PC-3 (cell line): ENCODE measurements around the gene C20orf96. TPM values are rescaled to one million over a fixed set of nuclear protein-coding genes. Genes with fewer than 3 reads are reported as not detected.

Experiments used
- ATAC-seq: fragments of 200-7000 bp; cut with Tn5 transposase; 2 replicates; pipeline ENCODE4 v1.9.1; 2020; ENCODE audit warnings: mild to moderate bottlenecking, moderate library complexity
- BruUV-seq: library from RNA; stranded (reverse); fragments of 400-500 nt; replicated peaks from 2 replicates; lab custom pipeline; 2021; lab: Mats Ljungman, UMichigan
- CTCF ChIA-PET: fragments of 300-600 bp; sonication (Branson Sonifier 250); formaldehyde crosslinking; loops from one replicate; lab custom pipeline; 2022; ENCODE audit warnings: antibody characterized with exemption; lab: Charles Lee
- POLR2A ChIA-PET: fragments of 300-600 bp; sonication (Branson Sonifier 250); formaldehyde crosslinking; loops from one replicate; lab custom pipeline; 2022; ENCODE audit warnings: antibody characterized with exemption; ENCODE audit not compliant: unreplicated experiment; lab: Charles Lee
- DNase-seq: peaks from one replicate; pipeline ENCODE4 v3.0.0-alpha.2; 2015
- H2AFZ ChIP-seq: fragments of 300-600 bp; sonication (generic); 2 replicates; pipeline ENCODE4 v1.6.0; 2016; ENCODE audit warnings: antibody characterized with exemption, low read length
- H3F3A ChIP-seq: fragments of 300-600 bp; sonication (generic); one replicate; pipeline ENCODE4 v1.6.0; 2017; ENCODE audit warnings: antibody characterized with exemption, low read length, control low read depth, mild to moderate bottlenecking; ENCODE audit not compliant: unreplicated experiment
- H3K27ac ChIP-seq: fragments of 300-600 bp; sonication (generic); 2 replicates; pipeline ENCODE4 v1.5.1; 2016; ENCODE audit warnings: mild to moderate bottlenecking, low read length
- H3K27me3 ChIP-seq: fragments of 300-600 bp; sonication (generic); 2 replicates; pipeline ENCODE4 v1.6.1; 2016; ENCODE audit warnings: low read length, mixed read lengths
- H3K36me3 ChIP-seq: fragments of 300-600 bp; sonication (generic); 2 replicates; pipeline ENCODE4 v1.6.1; 2016; ENCODE audit warnings: low read depth, mixed run types, low read length, mixed read lengths
- H3K4me1 ChIP-seq: fragments of 300-600 bp; sonication (generic); 2 replicates; pipeline ENCODE4 v1.5.1; 2016; ENCODE audit warnings: low read length; ENCODE audit not compliant: insufficient read depth
- H3K4me2 ChIP-seq: fragments of 300-600 bp; sonication (generic); 2 replicates; pipeline ENCODE4 v1.6.0; 2016; ENCODE audit warnings: low read length
- H3K4me3 ChIP-seq: fragments of 300-600 bp; sonication (generic); 2 replicates; pipeline ENCODE4 v1.5.1; 2016; ENCODE audit warnings: mild to moderate bottlenecking, low read length, mixed read lengths
- H3K79me2 ChIP-seq: fragments of 300-600 bp; sonication (generic); 2 replicates; pipeline ENCODE4 v1.6.1; 2017; ENCODE audit warnings: low read length, mixed read lengths
- H3K9ac ChIP-seq: fragments of 300-600 bp; sonication (generic); 2 replicates; pipeline ENCODE4 v1.6.0; 2016; ENCODE audit warnings: mild to moderate bottlenecking, low read length
- H3K9me2 ChIP-seq: fragments of 300-600 bp; sonication (generic); replicated peaks from 2 replicates; pipeline ENCODE4 v1.6.1; 2016; ENCODE audit warnings: mixed run types, low read length, mixed read lengths
- H3K9me3 ChIP-seq: fragments of 300-600 bp; sonication (generic); 2 replicates; pipeline ENCODE4 v1.6.1; 2016; ENCODE audit warnings: low read length, mixed read lengths
- H4K20me1 ChIP-seq: fragments of 300-600 bp; sonication (generic); 2 replicates; pipeline ENCODE4 v1.6.1; 2016; ENCODE audit warnings: low read length, mixed read lengths
- EZH2 ChIP-seq: fragments of 300-600 bp; sonication (generic); IDR thresholded peaks from one replicate; pipeline ENCODE4 v1.6.1; 2017; ENCODE audit warnings: antibody characterized with exemption, mild to moderate bottlenecking, low read length; ENCODE audit not compliant: unreplicated experiment
- EZH2phosphoT487 ChIP-seq: fragments of 300-600 bp; sonication (generic); IDR thresholded peaks from 2 replicates; pipeline ENCODE4 v1.6.1; 2018; ENCODE audit warnings: mild to moderate bottlenecking, antibody characterized with exemption, low read length, borderline replicate concordance
- intact Hi-C: fragments of 100-400 bp; cut with micrococcal nuclease; formaldehyde crosslinking; loops from 2 replicates; pipeline ENCODE4 v1.9.0; 2023
- total RNA-seq: library from RNA; depleted of rRNA; stranded (reverse); fragments of >200 nt; gene quantifications from 2 replicates; pipeline ENCODE4 v1.2.3, GENCODE V29; 2014
- TF ChIP-seq, protein P1 (sequence below): fragments of 300-600 bp; sonication (generic); conservative IDR thresholded peaks from 2 replicates; pipeline ENCODE4 v1.5.1; 2017; ENCODE audit warnings: antibody characterized with exemption, low read depth, mild to moderate bottlenecking, low read length

Gene C20orf96
- total RNA-seq, 1 experiment from 2014 or later = 3.4 TPM

GRCh38 chr20:278607-279571, 11.7 kb downstream of the C20orf96 start:
- ChIA-PET CTCF (no interaction called here), POLR2A (no interaction called here)
- Histone ChIP-seq H3K9me3 (no peaks in the 10 kb centered on the region), H3K27me3 (no peaks in the 10 kb centered on the region), H4K20me1 (no peaks in the 10 kb centered on the region), H3K4me2 (no peak overlapping the region), H3K9me2 (no peaks in the 10 kb centered on the region), H3K27ac (no peak overlapping the region), H3K9ac (no peak overlapping the region), H2AFZ (no peak overlapping the region), H3K79me2 (no peaks in the 10 kb centered on the region), H3K36me3 (peaks cover 11% of the 10 kb centered on the region), H3F3A (no peaks in the 10 kb centered on the region), H3K4me3 (no peak overlapping the region), H3K4me1 (no peaks in the 10 kb centered on the region)
- ATAC-seq (no peak), DNase-seq (no peak)
- TF ChIP-seq EZH2phosphoT487 = no peak
- TF ChIP-seq, protein P1, sequence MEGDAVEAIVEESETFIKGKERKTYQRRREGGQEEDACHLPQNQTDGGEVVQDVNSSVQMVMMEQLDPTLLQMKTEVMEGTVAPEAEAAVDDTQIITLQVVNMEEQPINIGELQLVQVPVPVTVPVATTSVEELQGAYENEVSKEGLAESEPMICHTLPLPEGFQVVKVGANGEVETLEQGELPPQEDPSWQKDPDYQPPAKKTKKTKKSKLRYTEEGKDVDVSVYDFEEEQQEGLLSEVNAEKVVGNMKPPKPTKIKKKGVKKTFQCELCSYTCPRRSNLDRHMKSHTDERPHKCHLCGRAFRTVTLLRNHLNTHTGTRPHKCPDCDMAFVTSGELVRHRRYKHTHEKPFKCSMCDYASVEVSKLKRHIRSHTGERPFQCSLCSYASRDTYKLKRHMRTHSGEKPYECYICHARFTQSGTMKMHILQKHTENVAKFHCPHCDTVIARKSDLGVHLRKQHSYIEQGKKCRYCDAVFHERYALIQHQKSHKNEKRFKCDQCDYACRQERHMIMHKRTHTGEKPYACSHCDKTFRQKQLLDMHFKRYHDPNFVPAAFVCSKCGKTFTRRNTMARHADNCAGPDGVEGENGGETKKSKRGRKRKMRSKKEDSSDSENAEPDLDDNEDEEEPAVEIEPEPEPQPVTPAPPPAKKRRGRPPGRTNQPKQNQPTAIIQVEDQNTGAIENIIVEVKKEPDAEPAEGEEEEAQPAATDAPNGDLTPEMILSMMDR = no peak
- no peak for TF ChIP-seq EZH2
- intact Hi-C loops = no loop called here
- no TSS peak for BruUV-seq

DNA sequence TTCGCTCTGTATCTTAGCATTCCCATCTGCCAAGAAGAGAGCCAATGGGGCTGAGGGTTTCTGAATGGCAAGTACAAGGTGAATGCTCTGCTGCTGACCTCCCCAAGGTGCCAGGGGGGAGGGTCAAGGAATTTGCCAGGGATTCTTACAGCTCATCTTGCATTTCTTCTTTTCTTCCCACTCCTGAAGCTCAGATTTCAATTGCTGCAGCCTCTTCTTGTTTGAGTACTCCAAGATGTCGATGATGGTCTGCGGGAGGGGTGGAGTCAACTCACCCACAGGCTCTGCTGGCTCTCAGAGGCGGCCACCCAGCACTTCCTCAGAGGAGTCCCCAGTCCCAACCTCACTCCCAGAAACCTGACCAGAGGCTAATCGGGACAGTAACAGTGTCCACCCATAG, 12.4 kb downstream of the C20orf96 start:
- Histone ChIP-seq H3K27me3 (no peaks in the 10 kb centered on the region), H3F3A (no peaks in the 10 kb centered on the region), H3K36me3 (peaks cover 11% of the 10 kb centered on the region), H4K20me1 (no peaks in the 10 kb centered on the region), H3K79me2 (no peaks in the 10 kb centered on the region), H3K4me3 (no peak overlapping the region), H3K4me2 (no peak overlapping the region), H3K9me3 (no peaks in the 10 kb centered on the region), H2AFZ (no peak overlapping the region), H3K9me2 (no peaks in the 10 kb centered on the region), H3K9ac (no peak overlapping the region), H3K27ac (no peak overlapping the region), H3K4me1 (no peaks in the 10 kb centered on the region)
- no peak for ATAC-seq
- no TSS peak for BruUV-seq
- ChIA-PET CTCF (interaction anchor here (0.6 kb wide), 1 partner anchor 23 kb away, joined by 5 read pairs; no protein-coding TSS in a partner anchor), POLR2A (no interaction called here)
- no peak for TF ChIP-seq EZH2phosphoT487
- TF ChIP-seq EZH2 = no peak
- TF ChIP-seq, protein P1 = no peak
- intact Hi-C loops = no loop called here
- no peak for DNase-seq

DNA sequence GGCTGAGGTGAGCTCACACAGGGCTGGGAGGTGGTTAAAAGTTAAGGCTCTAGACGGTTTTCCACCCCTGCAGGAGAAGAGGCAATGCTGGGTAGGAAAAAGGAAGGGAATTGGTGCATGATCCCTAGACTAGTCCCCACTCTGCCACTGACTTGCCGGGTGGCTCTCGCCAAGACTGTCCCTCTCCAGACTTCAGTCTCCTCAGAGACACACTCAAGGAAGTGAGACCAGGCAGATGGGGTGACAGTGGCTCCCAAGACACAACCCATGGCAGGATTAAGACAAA, 13.1 kb downstream of the C20orf96 start:
- H3K4me2 ChIP-seq = no peak overlapping the region
- H3K79me2 ChIP-seq = no peaks in the 10 kb centered on the region
- no peak overlapping the region for H3K4me3 ChIP-seq
- TF ChIP-seq EZH2 (no peak), EZH2phosphoT487 (no peak)
- TF ChIP-seq, protein P1 = no peak
- no peaks in the 10 kb centered on the region for H3F3A ChIP-seq
- no peaks in the 10 kb centered on the region for H3K9me2 ChIP-seq
- ChIA-PET POLR2A (no interaction called here), CTCF (no interaction called here)
- DNase-seq = no peak
- no peak overlapping the region for H3K27ac ChIP-seq
- no peaks in the 10 kb centered on the region for H3K4me1 ChIP-seq
- no peaks in the 10 kb centered on the region for H3K9me3 ChIP-seq
- H3K27me3 ChIP-seq = no peaks in the 10 kb centered on the region
- no peak overlapping the region for H2AFZ ChIP-seq
- no peak for ATAC-seq
- no peak overlapping the region for H3K9ac ChIP-seq
- peaks cover 11% of the 10 kb centered on the region for H3K36me3 ChIP-seq
- H4K20me1 ChIP-seq = no peaks in the 10 kb centered on the region
- no TSS peak for BruUV-seq
- intact Hi-C loops = no loop called here
